ENCODE results near the gene PICALM. TPM values are rescaled to one million over a fixed set of nuclear protein-coding genes. Genes with fewer than 3 reads are reported as not detected.

Gene PICALM
- total and polyA plus RNA-seq, 2 of the 4 experiments (the other 2 are of a cell fraction), result 235 to 453 TPM

GRCh38 chr11:86034710-86035109 is 34.2 kb downstream of the PICALM start:
- Histone ChIP-seq H3K14ac (replicated peaks; ENCODE audit: low read depth, low read length) (no peak overlapping the region), H2BK20ac (ENCODE audit: low read depth, low read length) (no peak overlapping the region), H2BK120ac (ENCODE audit: low read depth, low read length) (no peak overlapping the region), H3K56ac (ENCODE audit: extremely low read depth, insufficient read depth, low read length) (no peak overlapping the region), H2AK5ac (ENCODE audit: low read depth, low read length) (no peak overlapping the region), H3K9ac (ENCODE audit: low read depth, low read length) (no peak overlapping the region), H3K79me1 (ENCODE audit: low read depth in 1 of 2, low read length in 2 of 2) (peaks cover 12 to 31% of the 10 kb centered on the region in 2 experiments; a peak in 2 of 4 replicates), H3K36me3 (ENCODE audit: control insufficient read depth, insufficient read depth, low read length) (peaks cover 3% of the 10 kb centered on the region), H3K4me1 (ENCODE audit: control insufficient read depth, insufficient read depth, low read length) (peaks cover 2% of the 10 kb centered on the region; the same call in 1 of the 2 replicates), H3K4me2 (ENCODE audit: low read depth, low read length) (no peak overlapping the region), H3K18ac (ENCODE audit: low read depth, low read length) (no peak overlapping the region), H4K91ac (ENCODE audit: insufficient read depth, low read depth, low read length) (no peak overlapping the region), H2BK15ac (ENCODE audit: low read depth, low read length) (no peak overlapping the region), H2AFZ (replicated peaks; ENCODE audit: low read length, poor library complexity) (no peak overlapping the region), H2AK9ac (replicated peaks; ENCODE audit: low read depth, low read length, poor library complexity) (no peak overlapping the region), H3K27me3 (ENCODE audit: control insufficient read depth, insufficient read depth, low read length) (no peaks in the 10 kb centered on the region), H4K20me1 (ENCODE audit: insufficient read depth, low read length) (peaks cover 76% of the 10 kb centered on the region), H3K27ac (ENCODE audit: insufficient read depth, low read length) (no peak overlapping the region), H3K9me3 (ENCODE audit: control insufficient read depth, insufficient read depth, low read length) (no peaks in the 10 kb centered on the region), H2BK5ac (ENCODE audit: low read depth, low read length, poor library complexity, severe bottlenecking) (peak overlapping the region; percentile 10), H4K5ac (ENCODE audit: low read depth, low read length) (no peak overlapping the region), H3K23ac (ENCODE audit: low read depth, low read length) (no peak overlapping the region), H3K9me1 (ENCODE audit: insufficient read depth, low read length) (peaks cover 9% of the 10 kb centered on the region), H3K4me3 (ENCODE audit: insufficient read depth, low read depth, low read length) (no peak overlapping the region), H4K8ac (ENCODE audit: low read depth in 2 of 2, low read length in 2 of 2) (no peak overlapping the region), H3K4ac (ENCODE audit: low read depth, low read length) (no peak overlapping the region)
- POLR2A ChIA-PET (ENCODE audit: unreplicated experiment), result interaction anchor here (0.6 kb wide), 1 partner anchor 88 kb away, joined by 4 read pairs; no protein-coding TSS in a partner anchor
- no peak for TF ChIP-seq RCOR1 (IDR thresholded peaks at IDR 0.05; ENCODE audit: insufficient replicate concordance, low read length)
- no peak for TF ChIP-seq BHLHE40 (IDR thresholded peaks at IDR 0.05; ENCODE audit: low read depth, low read length)
- TF ChIP-seq RAD21 (IDR thresholded peaks at IDR 0.05; ENCODE audit: low read length), result no peak
- no peak for TF ChIP-seq ELK1 (IDR thresholded peaks at IDR 0.05; ENCODE audit: borderline replicate concordance, low read depth, low read length)
- TF ChIP-seq CEBPB (IDR thresholded peaks at IDR 0.05; ENCODE audit: low read depth, low read length), result no peak
- no peak for TF ChIP-seq FOS (IDR thresholded peaks at IDR 0.05; ENCODE audit: low read depth, low read length)
- no peak for TF ChIP-seq RFX5 (IDR thresholded peaks at IDR 0.05; ENCODE audit: low read depth, low read length)
- no peak for TF ChIP-seq POLR2A (IDR thresholded peaks at IDR 0.05; ENCODE audit: low read depth, low read length)
- no peak for TF ChIP-seq NFE2L2 (IDR thresholded peaks at IDR 0.05; ENCODE audit: low read depth, low read length)
- TF ChIP-seq MAFK (IDR thresholded peaks at IDR 0.05; ENCODE audit: low read depth, low read length), result no peak
- TF ChIP-seq MXI1 (IDR thresholded peaks at IDR 0.05; ENCODE audit: borderline replicate concordance, low read depth, low read length), result no peak
- in situ Hi-C loops (cut with MboI; ENCODE audit: low sequenced_read_pairs) (loop anchor here (25.0 kb wide), 1 partner anchor 178 kb away; no protein-coding TSS in a partner anchor), dilution Hi-C loops (cut with HindIII; ENCODE audit: low sequenced_read_pairs, unreplicated experiment) (no loop called here), intact Hi-C loops (cut with micrococcal nuclease) (no loop called here)
- CTCF ChIA-PET, result interaction anchor here (0.6 to 1.5 kb wide), 2 partner anchors 144 to 184 kb away, joined by 5 to 6 read pairs; no protein-coding TSS in a partner anchor
- no CpG with 5 or more reads among the region's 2 CpGs for whole genome bisulfite sequencing, 2 experiments (ENCODE audit: extremely low coverage in 2 of 2, insufficient read length in 1 of 2)
- no TSS peak for BruUV-seq (replicated peaks)
- ATAC-seq (ENCODE audit: low read depth) (no peak), DNase-seq (no peak)

Measured in IMR-90 (cell line).